Tibial nerve (tissue), 4 donors: ENCODE data around the gene ABCC10.
"Not testable (repeated sequence)": the region's sequence is repeated elsewhere in the genome, so short reads cannot be mapped to it uniquely, and the experiment has no call there.

Experiments used
- CTCF ChIP-seq, 5 experiments: fragments of 200-600 bp in 3 of 5; fragments of 450-650 bp in 2 of 5; sonication (generic) in 3 of 5; IDR thresholded peaks; one replicate each; pipeline ENCODE4 v1.5.1; 2016 to 2019; ENCODE audit warnings: antibody characterized with exemption in 5 of 5, mild to moderate bottlenecking in 3 of 5, moderate library complexity in 2 of 5
- EP300 ChIP-seq, 2 donors: sonication (generic); formaldehyde crosslinking; IDR thresholded peaks; one replicate each; pipeline ENCODE4 v1.6.1; 2017; ENCODE audit warnings: antibody characterized with exemption in 2 of 2, mild to moderate bottlenecking in 1 of 2
- POLR2A ChIP-seq, 2 donors: fragments of 450-650 bp; IDR thresholded peaks; one replicate each; pipeline ENCODE4 v1.6.1; 2017; ENCODE audit warnings: antibody characterized with exemption in 2 of 2, mild to moderate bottlenecking in 2 of 2, moderate library complexity in 2 of 2

GRCh38 chr6:43415275-43415674 lies 12.1 kb upstream of the ABCC10 start:
- not testable (repeated sequence) for TF ChIP-seq POLR2A, CTCF, EP300 (IDR thresholded peaks at IDR 0.05)
